Activated CD8-positive, alpha-beta memory T cell treated with anti-CD3 and anti-CD28 coated beads, Interleukin-2, amount 10 ng/mL, durations not matched to agents 7 days and 5 days (primary cell): ENCODE measurements around the gene EXOG. TPM values are rescaled to one million over a fixed set of nuclear protein-coding genes. Genes with fewer than 3 reads are reported as not detected.

Experiments used
- ATAC-seq: fragments of 150-1000 bp; cut with Tn5 transposase; one replicate; pipeline ENCODE4 v1.10.0; 2021; ENCODE audit warnings: moderate library complexity
- CTCF ChIA-PET: fragments of 350-600 bp; sonication (Branson Sonifier 250); formaldehyde crosslinking; loops from one replicate; lab custom pipeline; 2021; ENCODE audit warnings: antibody characterized with exemption; lab: Charles Lee
- DNase-seq: peaks from one replicate; pipeline ENCODE4 v3.0.0-alpha.2; 2020
- H3K27ac Mint-ChIP-seq: one replicate; pipeline ENCODE4 v1.8.0; 2021; ENCODE audit warnings: mild to moderate bottlenecking, mixed read lengths
- H3K27me3 Mint-ChIP-seq: one replicate; pipeline ENCODE4 v1.8.0; 2021; ENCODE audit warnings: mixed read lengths
- H3K36me3 Mint-ChIP-seq: one replicate; pipeline ENCODE4 v1.8.0; 2021; ENCODE audit warnings: mild to moderate bottlenecking, mixed read lengths
- H3K4me1 Mint-ChIP-seq: one replicate; pipeline ENCODE4 v1.8.0; 2021; ENCODE audit warnings: mixed read lengths
- H3K4me3 Mint-ChIP-seq: one replicate; pipeline ENCODE4 v1.8.0; 2021; ENCODE audit warnings: mild to moderate bottlenecking, moderate library complexity, mixed read lengths
- H3K9me3 Mint-ChIP-seq: one replicate; pipeline ENCODE4 v1.8.0; 2022; ENCODE audit warnings: low read depth, mixed read lengths
- total RNA-seq, 2 experiments: library from RNA; stranded (reverse); gene quantifications; one replicate each; pipeline ENCODE4 v1.2.3, GENCODE V29; 2021

EXOG gene
- total RNA-seq, 2 experiments from 2014 or later, result 19.7 to 23.8 TPM

- ATAC-seq (no peak), DNase-seq (no peak)
- no peaks in the 10 kb centered on the region for H3K9me3 Mint-ChIP-seq
- H3K36me3 Mint-ChIP-seq, result peaks cover 22% of the 10 kb centered on the region
- H3K27me3 Mint-ChIP-seq, result no peaks in the 10 kb centered on the region
- H3K4me1 Mint-ChIP-seq, result peaks cover 23% of the 10 kb centered on the region
- CTCF ChIA-PET, result interaction anchor here (0.7 to 3.6 kb wide), 19 partner anchors 10 to 562 kb away, joined by 3 to 30 read pairs (median 8); partner anchors contain the start of gene XYLB
- peak overlapping the region; percentile 93 for H3K27ac Mint-ChIP-seq
- H3K4me3 Mint-ChIP-seq, result peak overlapping the region; percentile 94
These were observed 891 bp downstream of the EXOG start for GRCh38 chr3:38497031-38497430.

DNA sequence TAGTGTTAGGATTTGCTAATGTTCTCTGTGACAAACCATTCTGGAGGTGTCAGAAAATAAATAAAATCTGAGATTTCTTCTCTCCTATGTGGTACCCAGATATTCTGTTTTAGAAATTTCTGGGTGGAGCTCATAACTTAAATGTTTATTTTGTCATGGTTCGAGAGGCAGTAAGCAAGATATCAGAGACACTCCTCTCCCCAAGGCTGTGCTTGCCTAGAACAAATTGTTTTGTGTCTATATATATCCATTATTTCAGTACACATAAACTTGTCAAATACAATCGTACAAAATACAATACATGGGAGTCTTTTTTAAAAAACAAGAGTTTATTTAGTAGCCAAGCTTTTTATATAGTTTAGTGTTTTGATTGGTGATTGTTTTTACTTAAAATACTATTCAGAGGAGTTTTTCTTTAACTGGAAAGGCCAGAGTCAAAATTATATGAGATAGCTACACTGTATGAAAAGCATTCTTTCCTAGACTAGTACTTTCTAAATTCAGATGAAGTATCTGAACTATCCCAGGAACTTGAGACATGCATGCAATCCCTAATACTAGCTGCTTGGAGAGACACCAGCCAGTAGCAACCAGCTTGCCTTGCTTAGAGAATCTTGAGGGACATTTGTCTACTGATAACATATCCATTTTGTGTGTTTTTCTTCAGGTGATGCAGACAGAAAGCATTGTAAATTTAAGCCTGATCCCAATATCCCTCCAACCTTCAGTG is 4.7 kb downstream of the EXOG start:
- Mint-ChIP-seq H3K4me1 (peaks cover 21% of the 10 kb centered on the region), H3K27me3 (no peaks in the 10 kb centered on the region), H3K27ac (no peak overlapping the region), H3K4me3 (no peak overlapping the region), H3K9me3 (no peaks in the 10 kb centered on the region), H3K36me3 (peaks cover 30% of the 10 kb centered on the region)
- ATAC-seq, result no peak
- CTCF ChIA-PET, result interaction anchor here (1.1 to 2.2 kb wide), 4 partner anchors 21 to 787 kb away, joined by 3 to 7 read pairs (median 6); partner anchors contain the start of gene XYLB
- no peak for DNase-seq

DNA sequence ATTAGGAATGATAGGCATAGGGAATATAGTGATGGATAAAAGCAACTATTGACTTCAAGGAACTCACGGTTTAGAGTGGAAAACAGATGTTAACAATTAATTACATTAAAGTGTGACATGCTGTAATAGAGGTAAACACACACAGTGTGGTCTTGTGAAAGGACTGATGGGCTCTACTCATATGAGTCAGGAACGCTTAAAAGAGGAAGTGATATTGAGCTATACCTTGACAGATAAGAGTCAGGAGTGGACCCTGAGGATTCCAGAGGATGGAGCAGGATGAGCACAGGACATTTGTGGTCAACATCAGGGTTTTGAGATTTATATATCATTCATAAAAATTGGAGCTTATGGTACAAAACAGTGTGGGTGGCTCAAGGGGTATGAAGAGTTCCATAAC is 11.0 kb downstream of the EXOG start:
- H3K27ac Mint-ChIP-seq, result no peak overlapping the region
- H3K36me3 Mint-ChIP-seq, result peaks cover 33% of the 10 kb centered on the region
- H3K9me3 Mint-ChIP-seq, result no peaks in the 10 kb centered on the region
- H3K4me1 Mint-ChIP-seq, result no peaks in the 10 kb centered on the region
- DNase-seq (no peak), ATAC-seq (no peak)
- CTCF ChIA-PET, result interaction anchor here (3.5 to 4.5 kb wide), 2 partner anchors 11 to 14 kb away, joined by 18 to 26 read pairs; partner anchors contain the start of gene EXOG
- H3K27me3 Mint-ChIP-seq, result no peaks in the 10 kb centered on the region
- no peak overlapping the region for H3K4me3 Mint-ChIP-seq

- Mint-ChIP-seq H3K27ac (no peak overlapping the region), H3K4me1 (no peaks in the 10 kb centered on the region), H3K9me3 (no peaks in the 10 kb centered on the region), H3K27me3 (no peaks in the 10 kb centered on the region), H3K4me3 (no peak overlapping the region), H3K36me3 (peaks cover 34% of the 10 kb centered on the region)
- DNase-seq (no peak), ATAC-seq (no peak)
- CTCF ChIA-PET, result interaction anchor here (1.2 to 4.5 kb wide), 6 partner anchors 9 to 490 kb away, joined by 3 to 26 read pairs (median 4); partner anchors contain the start of gene EXOG
These were observed 13.6 kb downstream of the EXOG start for GRCh38 chr3:38509732-38510131.

DNA sequence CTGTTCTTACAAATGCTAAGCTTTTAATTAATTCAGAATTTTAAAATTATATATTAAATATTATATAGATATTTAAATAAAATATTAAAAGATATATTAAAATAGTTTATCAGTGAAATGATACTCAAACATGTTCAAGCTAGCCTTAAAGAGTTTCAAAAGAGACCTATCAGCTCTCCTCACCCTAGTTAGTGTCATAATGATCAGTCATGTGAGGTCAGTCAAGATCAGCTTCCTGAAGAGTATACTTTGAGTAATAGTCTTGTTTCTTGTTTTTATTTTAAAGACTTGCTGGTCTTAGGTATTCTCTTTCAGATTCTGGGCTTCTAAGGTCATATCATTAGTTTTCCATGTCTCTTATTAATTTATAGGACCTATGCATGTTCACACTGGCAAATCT is 14.5 kb downstream of the EXOG start:
- CTCF ChIA-PET, result interaction anchor here (1.2 to 4.5 kb wide), 5 partner anchors 8 to 489 kb away, joined by 3 to 26 read pairs (median 5); partner anchors contain the start of gene EXOG
- no peaks in the 10 kb centered on the region for H3K9me3 Mint-ChIP-seq
- H3K27me3 Mint-ChIP-seq, result no peaks in the 10 kb centered on the region
- no peak overlapping the region for H3K27ac Mint-ChIP-seq
- H3K4me3 Mint-ChIP-seq, result no peak overlapping the region
- DNase-seq (no peak), ATAC-seq (no peak)
- H3K36me3 Mint-ChIP-seq, result peaks cover 35% of the 10 kb centered on the region
- H3K4me1 Mint-ChIP-seq, result no peaks in the 10 kb centered on the region

- no peaks in the 10 kb centered on the region for H3K9me3 Mint-ChIP-seq
- ATAC-seq (no peak), DNase-seq (no peak)
- CTCF ChIA-PET, result interaction anchor here (0.7 to 2.4 kb wide), 3 partner anchors 9 to 140 kb away, joined by 3 to 8 read pairs (median 3); partner anchors contain the start of gene EXOG
- H3K36me3 Mint-ChIP-seq, result peaks cover 34% of the 10 kb centered on the region
- no peak overlapping the region for H3K4me3 Mint-ChIP-seq
- no peaks in the 10 kb centered on the region for H3K4me1 Mint-ChIP-seq
- no peaks in the 10 kb centered on the region for H3K27me3 Mint-ChIP-seq
- H3K27ac Mint-ChIP-seq, result no peak overlapping the region
These were observed 15.4 kb downstream of the EXOG start for GRCh38 chr3:38511546-38511945.

DNA sequence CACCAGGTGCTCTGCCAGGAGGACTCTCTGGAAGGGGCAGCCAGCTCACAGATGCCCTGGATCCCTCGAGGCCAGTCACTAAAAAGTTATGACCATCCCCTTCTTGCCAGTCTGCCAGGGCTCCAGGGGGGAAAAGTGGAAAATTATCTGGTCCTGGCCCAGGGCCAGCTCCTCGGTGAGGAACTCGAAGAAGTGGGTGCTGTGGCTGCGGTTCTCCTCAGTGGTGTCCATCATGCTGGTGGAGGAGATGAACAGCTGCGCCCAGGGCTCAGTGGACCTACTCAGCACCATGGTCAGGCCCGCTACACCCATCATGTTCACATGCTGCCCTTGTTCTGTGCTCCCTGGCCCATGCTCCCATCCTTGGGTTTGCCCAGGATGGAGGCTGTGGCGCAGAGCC is 19.2 kb downstream of the EXOG start:
- CTCF ChIA-PET, result interaction anchor here (0.9 to 2.2 kb wide), 3 partner anchors 19 to 136 kb away, joined by 3 to 8 read pairs (median 3); partner anchors contain the start of gene EXOG

DNA sequence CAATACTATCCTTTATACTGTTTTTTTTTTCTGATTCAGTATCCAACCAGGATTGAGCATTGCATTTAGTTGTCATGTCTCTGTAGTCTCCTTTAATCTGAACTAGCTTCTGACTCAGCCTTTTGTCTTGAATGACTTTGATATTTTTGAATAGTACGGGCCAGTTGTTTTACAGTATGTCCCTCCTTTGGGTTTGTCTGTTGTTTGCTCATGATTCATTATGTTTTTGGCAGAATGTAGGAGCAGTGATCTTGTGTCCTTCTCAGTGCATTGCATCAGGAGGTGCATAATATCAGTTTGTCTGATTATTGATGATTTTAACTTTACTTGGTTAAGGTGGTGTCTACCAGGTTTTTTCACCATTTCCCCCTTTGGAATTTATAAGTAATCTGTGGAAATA is 20.5 kb downstream of the EXOG start:
- H3K27me3 Mint-ChIP-seq, result no peaks in the 10 kb centered on the region
- peaks cover 25% of the 10 kb centered on the region for H3K36me3 Mint-ChIP-seq
- H3K4me1 Mint-ChIP-seq, result peaks cover 29% of the 10 kb centered on the region
- no peaks in the 10 kb centered on the region for H3K9me3 Mint-ChIP-seq
- ATAC-seq, result no peak
- no peak for DNase-seq
- H3K4me3 Mint-ChIP-seq, result no peak overlapping the region
- no peak overlapping the region for H3K27ac Mint-ChIP-seq
- CTCF ChIA-PET, result interaction anchor here (0.8 to 1.0 kb wide), 2 partner anchors 138 to 483 kb away, joined by 3 to 5 read pairs; no protein-coding TSS in a partner anchor

More for the DNA sequence above, 19.2 kb downstream of the EXOG start:
- H3K4me1 Mint-ChIP-seq, result peaks cover 20% of the 10 kb centered on the region
- H3K36me3 Mint-ChIP-seq, result peaks cover 28% of the 10 kb centered on the region
- H3K27me3 Mint-ChIP-seq, result no peaks in the 10 kb centered on the region
- no peak for DNase-seq
- no peak overlapping the region for H3K27ac Mint-ChIP-seq
- no peak for ATAC-seq
- no peak overlapping the region for H3K4me3 Mint-ChIP-seq
- H3K9me3 Mint-ChIP-seq, result no peaks in the 10 kb centered on the region

GRCh38 chr3:38519000-38519399 is 22.9 kb downstream of the EXOG start:
- peak overlapping the region; percentile 44 for H3K27ac Mint-ChIP-seq
- peaks cover 29% of the 10 kb centered on the region for H3K4me1 Mint-ChIP-seq
- no peaks in the 10 kb centered on the region for H3K27me3 Mint-ChIP-seq
- DNase-seq (no peak), ATAC-seq (no peak)
- CTCF ChIA-PET, result interaction anchor here (0.9 to 4.3 kb wide), 6 partner anchors 9 to 150 kb away, joined by 3 to 69 read pairs (median 6); partner anchors contain the start of gene EXOG
- no peak overlapping the region for H3K4me3 Mint-ChIP-seq
- H3K36me3 Mint-ChIP-seq, result peaks cover 22% of the 10 kb centered on the region
- no peaks in the 10 kb centered on the region for H3K9me3 Mint-ChIP-seq

- DNase-seq, result peak; percentile 60
- Mint-ChIP-seq H3K36me3 (peaks cover 20% of the 10 kb centered on the region), H3K27me3 (no peaks in the 10 kb centered on the region), H3K4me1 (peaks cover 29% of the 10 kb centered on the region), H3K4me3 (peak overlapping the region; percentile 17), H3K27ac (peak overlapping the region; percentile 78), H3K9me3 (no peaks in the 10 kb centered on the region)
- CTCF ChIA-PET, result interaction anchor here (0.8 to 4.3 kb wide), 10 partner anchors 9 to 481 kb away, joined by 3 to 69 read pairs (median 18); partner anchors contain the start of gene EXOG
- peak; percentile 84 for ATAC-seq
These were observed 23.5 kb downstream of the EXOG start for GRCh38 chr3:38519651-38520050.

GRCh38 chr3:38521391-38521987 is 25.3 kb downstream of the EXOG start:
- no peak overlapping the region for H3K27ac Mint-ChIP-seq
- no peaks in the 10 kb centered on the region for H3K27me3 Mint-ChIP-seq
- H3K9me3 Mint-ChIP-seq, result no peaks in the 10 kb centered on the region
- DNase-seq, result peak; percentile 76
- peaks cover 29% of the 10 kb centered on the region for H3K4me1 Mint-ChIP-seq
- peaks cover 23% of the 10 kb centered on the region for H3K36me3 Mint-ChIP-seq
- ATAC-seq, result no peak
- H3K4me3 Mint-ChIP-seq, result no peak overlapping the region
- CTCF ChIA-PET, result interaction anchor here (0.6 to 4.3 kb wide), 39 partner anchors 9 to 770 kb away, joined by 3 to 69 read pairs (median 4); partner anchors contain the start of genes EXOG and XYLB

- Mint-ChIP-seq H3K4me3 (no peak overlapping the region), H3K9me3 (no peaks in the 10 kb centered on the region), H3K4me1 (peaks cover 29% of the 10 kb centered on the region), H3K27ac (no peak overlapping the region), H3K36me3 (peaks cover 18% of the 10 kb centered on the region), H3K27me3 (no peaks in the 10 kb centered on the region)
- ATAC-seq, result no peak
- DNase-seq, result no peak
- CTCF ChIA-PET, result interaction anchor here (0.6 to 4.3 kb wide), 38 partner anchors 8 to 769 kb away, joined by 3 to 69 read pairs (median 4); partner anchors contain the start of genes EXOG and XYLB
These were observed 25.9 kb downstream of the EXOG start for GRCh38 chr3:38522002-38522401.
